GM19397 (cell line): ENCODE measurements around the gene GATC.

Experiments used
- ATAC-seq: cut with Tn5 transposase; IDR thresholded peaks from one replicate; pipeline ENCODE4 v1.9.1; 2021; ENCODE audit warnings: mild to moderate bottlenecking, moderate library complexity; ENCODE audit not compliant: unreplicated experiment

GATC gene, protein sequence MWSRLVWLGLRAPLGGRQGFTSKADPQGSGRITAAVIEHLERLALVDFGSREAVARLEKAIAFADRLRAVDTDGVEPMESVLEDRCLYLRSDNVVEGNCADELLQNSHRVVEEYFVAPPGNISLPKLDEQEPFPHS

GRCh38 chr12:120445911-120446843 is at the start of gene GATC, which contains the start of gene TRIAP1:
TSS of gene GATC (plus strand) at chr12:120446444. CDS start at chr12:120446481, 37 bp downstream.
TSS of gene TRIAP1 (minus strand) at chr12:120446384. CDS start at chr12:120446372, 12 bp downstream.
- peak; percentile 94 for ATAC-seq

DNA sequence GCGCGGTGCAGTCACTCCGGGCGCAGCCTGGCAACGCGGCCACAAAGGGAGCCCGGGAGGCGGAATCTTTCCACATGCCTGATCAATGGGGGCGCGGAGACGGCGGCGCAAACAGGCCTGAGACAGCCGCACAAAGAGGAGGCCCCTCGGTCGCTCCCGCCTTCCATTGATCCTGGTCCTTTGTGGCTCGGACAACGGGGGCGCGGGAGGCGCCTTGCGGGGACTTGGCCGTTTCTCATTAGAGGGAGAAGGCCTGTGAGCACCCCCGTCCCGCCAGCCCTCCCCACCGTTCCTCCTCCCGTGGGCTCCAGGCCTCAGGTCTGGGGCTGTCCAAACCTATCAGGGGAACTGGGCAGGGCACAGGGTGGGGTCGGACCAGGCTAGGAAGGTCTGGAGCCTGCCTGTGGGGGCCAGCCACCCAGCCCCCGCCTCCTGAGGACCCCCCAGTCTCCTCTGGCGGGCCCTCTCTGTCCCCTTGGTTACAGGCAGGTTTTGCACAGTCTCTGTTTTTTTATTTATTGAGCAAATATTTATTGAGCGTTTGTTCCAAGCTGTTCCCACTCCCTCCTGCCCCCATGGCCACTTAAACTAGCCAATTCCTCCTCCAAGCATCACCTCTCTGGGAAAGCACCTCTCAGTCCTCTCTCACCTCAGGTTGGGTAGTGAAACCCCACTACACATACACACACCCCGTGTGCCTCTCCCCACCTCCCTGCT is 48.3 kb upstream of the GATC start:
- ATAC-seq, result no peak

GRCh38 chr12:120399531-120399930 is 46.7 kb upstream of the GATC start:
- no peak for ATAC-seq

GRCh38 chr12:120402217-120402616 is 44.0 kb upstream of the GATC start:
- no peak for ATAC-seq

DNA sequence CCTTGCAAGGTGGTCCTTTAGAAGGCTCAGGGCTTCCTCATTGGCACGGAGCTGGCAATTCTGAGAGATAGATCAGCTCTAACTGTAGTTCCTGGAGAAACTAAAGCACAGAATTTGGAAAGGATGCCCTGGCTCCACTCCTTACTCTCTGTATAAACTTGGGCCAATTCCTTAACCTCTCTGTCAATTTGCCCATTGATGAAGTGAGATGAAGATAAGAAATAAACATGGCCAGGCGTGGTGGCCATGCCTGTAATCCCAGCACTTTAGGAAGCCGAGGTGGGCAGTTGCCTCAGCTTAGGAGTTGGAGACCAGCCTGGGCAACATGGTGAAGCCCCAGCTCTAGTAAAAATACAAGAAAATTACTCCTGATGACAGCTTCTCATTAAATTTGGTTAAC is 42.4 kb upstream of the GATC start:
- no peak for ATAC-seq

- no peak for ATAC-seq
Measured at GRCh38 chr12:120404271-120404670, 42.0 kb upstream of the GATC start.

DNA sequence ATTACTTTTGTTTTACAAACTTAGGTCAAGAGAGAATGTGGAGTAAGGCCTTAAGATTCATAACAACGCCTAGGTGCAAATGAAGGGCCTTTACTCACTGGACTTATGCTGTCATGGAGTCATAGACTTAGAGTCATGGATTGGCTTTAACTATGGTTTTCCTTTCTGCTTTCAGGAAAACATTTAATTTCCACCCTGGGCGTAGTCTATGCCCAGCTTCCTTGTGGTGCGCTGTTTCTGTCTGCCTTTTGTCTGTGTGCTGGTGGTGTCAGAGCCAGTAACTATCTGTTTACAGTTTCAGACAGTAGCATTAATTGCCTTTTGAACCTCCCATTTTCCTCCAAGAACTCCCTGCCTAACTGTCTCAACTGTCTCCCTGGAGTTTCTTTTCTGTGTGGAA is 40.2 kb upstream of the GATC start:
- ATAC-seq, result no peak

DNA sequence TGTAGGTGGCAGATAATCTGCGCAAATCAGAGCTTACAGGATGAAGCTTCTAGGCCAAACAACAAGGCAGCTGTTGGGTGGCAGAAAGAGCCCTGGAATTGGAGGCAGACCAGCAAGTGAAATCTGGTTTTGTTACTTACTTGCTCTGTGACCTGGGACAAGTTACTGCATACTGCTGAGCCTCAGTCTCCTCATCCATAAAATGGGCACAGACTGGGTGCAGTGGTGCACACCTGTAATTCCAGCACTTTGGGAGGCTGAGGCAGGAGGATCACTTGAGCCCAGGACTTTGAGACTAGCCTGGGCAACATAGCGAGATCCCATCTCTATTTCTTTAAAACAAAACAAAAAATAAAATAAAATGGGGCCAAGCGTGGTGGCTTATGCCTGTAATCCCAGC is 39.7 kb upstream of the GATC start:
- no peak for ATAC-seq

DNA sequence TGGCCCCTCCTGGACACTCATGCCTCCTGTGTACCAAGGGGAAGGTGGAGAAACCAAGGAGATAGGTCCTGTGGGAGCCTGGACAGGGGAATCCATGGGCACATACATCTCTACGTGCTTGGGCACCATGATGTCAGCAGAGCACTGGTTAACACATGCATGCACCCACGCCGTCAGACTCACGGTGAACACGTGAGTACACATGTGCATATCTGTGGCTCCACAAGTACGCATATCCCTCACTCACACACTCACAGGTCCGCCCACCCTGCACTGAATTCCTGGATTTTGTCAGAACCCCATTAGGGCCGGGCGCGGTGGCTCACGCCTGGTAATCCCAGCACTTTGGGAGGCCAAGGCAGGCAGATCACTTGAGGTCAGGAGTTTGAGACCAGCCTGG is 37.5 kb upstream of the GATC start:
- no peak for ATAC-seq

- ATAC-seq, result no peak
Measured at GRCh38 chr12:120412421-120412820, 33.8 kb upstream of the GATC start.

- no peak for ATAC-seq
Measured at GRCh38 chr12:120413901-120414695, 32.1 kb upstream of the GATC start.

DNA sequence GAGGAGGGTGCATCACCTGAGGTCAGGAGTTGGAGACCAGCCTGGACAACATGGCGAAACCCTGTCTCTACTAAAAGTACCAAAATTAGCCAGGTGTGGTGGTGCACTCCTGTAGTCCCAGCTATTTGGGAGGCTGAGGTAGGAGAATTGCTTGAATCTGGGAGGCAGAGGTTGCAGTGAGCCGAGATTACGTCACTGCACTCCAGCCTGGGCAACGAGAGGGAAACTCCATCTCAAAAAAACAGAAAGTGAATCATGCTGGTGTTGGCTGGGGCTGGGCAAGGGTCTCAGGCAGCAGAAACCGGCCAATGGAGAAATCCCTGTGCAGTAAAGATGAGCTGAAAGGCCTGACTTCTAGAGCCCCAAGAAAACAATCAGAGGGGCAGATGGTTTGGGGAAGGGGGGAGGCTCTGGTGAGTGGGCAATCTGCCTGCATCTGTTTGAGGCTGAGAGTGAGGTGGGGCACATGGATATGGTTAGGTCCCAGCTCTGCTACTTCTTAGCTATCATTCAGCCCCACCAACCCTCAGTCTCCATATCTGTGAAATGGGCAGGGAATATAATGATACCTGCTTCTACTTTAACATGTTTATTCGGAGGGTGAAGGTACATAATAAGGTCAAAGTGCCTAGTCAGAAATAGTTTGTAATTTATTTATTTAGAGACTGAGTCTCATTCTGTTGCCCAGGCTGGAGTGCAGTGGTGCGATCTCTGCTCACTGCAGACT is 29.6 kb upstream of the GATC start:
- ATAC-seq, result no peak

DNA sequence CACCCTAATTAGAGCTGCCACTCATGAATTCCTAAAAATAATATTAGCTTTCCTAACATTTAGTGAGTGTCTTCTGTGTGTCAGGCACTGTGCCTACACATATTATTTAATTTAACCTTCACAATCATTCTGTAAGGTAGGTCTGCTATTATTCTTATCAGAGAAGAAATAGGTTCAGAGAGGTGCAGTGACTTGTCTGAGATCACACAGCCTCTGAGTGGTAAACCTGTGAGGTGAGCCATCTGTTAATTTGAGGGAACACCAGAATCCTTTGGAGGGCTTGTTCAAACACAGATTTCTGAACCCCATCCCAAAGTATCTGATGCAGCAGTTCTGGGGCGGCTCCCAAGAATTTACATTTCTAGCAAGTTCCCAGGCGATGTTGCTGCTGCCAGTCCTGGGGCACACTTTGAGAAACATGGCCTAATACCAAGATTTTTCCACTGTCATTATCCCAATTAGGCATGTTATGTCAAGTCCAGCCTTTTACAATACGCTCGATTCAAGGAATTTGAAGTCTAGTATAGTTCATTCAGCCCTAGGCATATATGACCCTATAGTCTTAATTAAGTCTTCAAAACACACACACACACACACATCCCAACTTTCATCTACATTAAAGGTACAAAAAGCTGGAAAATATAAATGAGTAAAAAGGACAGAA is 28.2 kb upstream of the GATC start:
- no peak for ATAC-seq

DNA sequence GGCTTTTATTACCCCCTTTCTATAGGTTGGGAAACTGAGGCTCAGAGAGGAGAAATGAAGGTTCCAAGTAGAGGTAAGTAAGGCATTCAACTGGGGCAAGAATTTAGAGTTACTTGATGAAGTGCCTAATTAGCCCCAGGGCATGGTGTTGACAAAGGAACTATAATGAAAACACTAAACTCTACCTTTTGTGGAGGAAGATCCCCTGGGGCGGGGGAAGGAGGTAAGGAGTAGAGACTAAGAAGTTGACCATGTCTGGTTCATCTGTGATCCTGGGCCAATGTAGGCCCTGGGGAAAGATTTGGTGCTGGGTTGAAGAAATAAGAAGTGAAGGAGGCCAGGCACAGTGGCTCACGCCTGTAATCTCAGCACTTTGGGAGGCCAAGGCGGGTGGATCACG is 24.5 kb upstream of the GATC start:
- ATAC-seq, result no peak

DNA sequence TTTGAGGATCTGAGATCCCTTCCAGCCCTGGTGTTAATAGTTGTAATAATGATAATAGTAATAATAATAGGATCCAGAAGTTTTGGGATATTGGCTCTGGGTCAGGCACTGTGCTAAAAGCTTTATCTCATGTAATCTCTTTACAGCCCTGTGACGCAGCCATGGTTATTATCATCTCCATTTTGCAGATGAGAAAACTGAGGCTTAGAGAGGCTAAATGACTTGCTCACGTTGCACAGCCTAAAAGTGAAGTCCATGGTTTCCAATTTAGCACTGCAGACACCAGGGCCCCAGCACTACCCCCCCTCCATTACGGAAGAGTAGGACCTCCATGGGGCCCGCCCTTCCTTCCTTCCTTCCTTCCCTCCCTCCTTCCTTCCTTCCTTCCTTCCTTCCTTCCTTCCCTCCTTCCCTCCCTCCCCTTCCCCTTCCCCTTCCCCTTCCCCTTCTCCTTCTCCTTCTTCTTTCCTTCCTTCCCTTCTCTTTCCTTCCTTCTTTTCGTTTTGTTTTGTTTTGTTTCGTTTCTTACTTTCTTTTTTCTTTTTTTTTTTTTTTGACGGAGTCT is 23.3 kb upstream of the GATC start:
- no peak for ATAC-seq

- no peak for ATAC-seq
Measured at GRCh38 chr12:120425797-120426196, 20.4 kb upstream of the GATC start.

GRCh38 chr12:120428597-120429229 is 17.5 kb upstream of the GATC start:
- no peak for ATAC-seq

DNA sequence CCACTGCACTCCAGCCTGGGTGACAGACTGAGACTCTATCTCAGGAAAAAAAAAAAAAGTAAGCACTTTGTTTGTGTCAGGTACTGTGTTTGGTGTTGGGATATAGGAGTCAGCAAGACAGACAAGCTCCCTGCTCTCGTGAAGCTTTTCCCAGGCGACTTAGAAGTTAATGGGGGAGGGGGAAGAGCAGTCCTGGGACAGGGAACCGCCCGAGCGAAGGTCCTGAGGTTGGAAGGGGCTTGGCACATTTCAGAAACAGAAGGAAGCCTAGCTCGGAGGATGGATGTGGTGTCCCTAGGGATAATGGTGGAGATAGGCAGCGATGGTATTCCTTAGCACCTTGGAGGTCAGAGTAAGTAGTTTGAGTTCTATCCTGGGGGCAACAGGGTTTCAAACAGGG is 16.9 kb upstream of the GATC start:
- ATAC-seq, result no peak
